GM19193 (cell line): Measurements from ENCODE around the gene DDX54.

Experiments
- POLR2A ChIP-seq: IDR thresholded peaks from 4 replicates; pipeline ENCODE4 v1.6.1; 2011; ENCODE audit not compliant: insufficient read depth, insufficient read length; ENCODE audit errors: extremely low read depth

DDX54 gene

GRCh38 chr12:113226696-113227568 is 41.7 kb upstream of the DDX54 start:
- no peak for TF ChIP-seq POLR2A

GRCh38 chr12:113224955-113225354 is 39.7 kb upstream of the DDX54 start:
- no peak for TF ChIP-seq POLR2A

- no peak for TF ChIP-seq POLR2A
These were observed 37.7 kb upstream of the DDX54 start for GRCh38 chr12:113222730-113223531.

- no peak for TF ChIP-seq POLR2A
These were observed 36.9 kb upstream of the DDX54 start for GRCh38 chr12:113221997-113222729.

GRCh38 chr12:113221181-113221996 is 36.1 kb upstream of the DDX54 start, which contains the start of gene TPCN1:
Gene TPCN1 (plus strand): TSS chr12:113221464. CDS start chr12:113226853, 5,389 bp downstream.
- peak; percentile 99 for TF ChIP-seq POLR2A

GRCh38 chr12:113220593-113221180 is 35.4 kb upstream of the DDX54 start:
- no peak for TF ChIP-seq POLR2A

GRCh38 chr12:113216027-113216426 is 30.7 kb upstream of the DDX54 start:
- no peak for TF ChIP-seq POLR2A

- no peak for TF ChIP-seq POLR2A
These were observed 29.7 kb upstream of the DDX54 start for GRCh38 chr12:113214895-113215400.

- TF ChIP-seq POLR2A, result no peak
These were observed 25.9 kb upstream of the DDX54 start for GRCh38 chr12:113211160-113211559.

- peak; percentile 51 for TF ChIP-seq POLR2A
These were observed 23.0 kb upstream of the DDX54 start for GRCh38 chr12:113208041-113208934.

GRCh38 chr12:113207613-113208040 is 22.3 kb upstream of the DDX54 start:
- TF ChIP-seq POLR2A, result no peak

- TF ChIP-seq POLR2A, result no peak
These were observed 19.5 kb upstream of the DDX54 start for GRCh38 chr12:113204804-113205203.

GRCh38 chr12:113203852-113204760 is 18.8 kb upstream of the DDX54 start:
- TF ChIP-seq POLR2A, result no peak
